ENCODE data around the gene TNS2. TPM values are rescaled to one million over a fixed set of nuclear protein-coding genes. Genes with fewer than 3 reads are reported as not detected.
A peak's percentile ranks its signal among the peaks of the same experiment; 100 is the strongest.

The TNS2 gene
- total and polyA plus RNA-seq, 2 of the 13 experiments (the other 11 are each of a cell fraction or from before 2014, with no cell fraction given), result 8.9 to 20.4 TPM

DNA sequence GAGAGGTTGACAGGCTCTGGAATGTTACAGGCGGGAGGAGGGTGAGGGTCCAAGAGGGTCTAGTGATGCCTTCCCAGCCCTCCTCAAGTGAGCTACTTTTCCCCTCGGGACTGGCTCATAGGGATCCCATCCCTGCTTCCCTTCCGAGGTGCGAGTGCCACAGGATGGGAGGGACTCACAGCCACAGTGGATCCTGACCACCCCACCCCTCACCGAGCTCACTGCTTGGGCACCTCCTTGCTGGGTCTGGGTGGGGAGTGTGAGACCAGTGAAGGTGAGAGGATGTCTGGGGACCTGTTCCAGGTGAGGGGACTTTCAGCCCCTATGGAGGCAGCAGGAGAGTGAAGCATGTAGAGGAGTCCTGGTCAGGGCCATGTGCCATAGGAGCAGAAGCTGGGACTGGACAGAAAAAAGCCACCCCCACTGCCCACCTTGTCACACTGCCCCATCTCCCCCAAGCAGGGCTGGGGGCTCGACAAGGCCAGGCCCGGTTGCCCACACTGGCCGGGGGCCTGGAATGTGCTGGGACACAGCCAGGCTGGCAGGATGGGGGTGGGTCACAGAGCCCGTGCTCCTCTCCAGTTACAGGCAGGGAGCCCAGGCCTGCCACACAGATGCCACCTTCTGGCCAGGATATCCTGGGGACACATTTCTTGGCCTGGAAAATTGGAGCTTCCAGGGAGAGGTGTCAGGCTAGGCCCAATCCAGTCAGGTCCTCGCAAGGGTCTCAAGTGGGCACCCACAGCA, 1.7 kb upstream of the TNS2 start (continued):
- TF ChIP-seq ZBTB7B (CRISPR knock-in tag; IDR thresholded peaks at IDR 0.05), result 0 out of 2 replicates have a peak, but pooled peaks have one; percentile 30
- TF ChIP-seq MXI1 (IDR thresholded peaks at IDR 0.05; ENCODE audit: borderline replicate concordance, low read depth, low read length), result peak; percentile 34; the same call in 1 of the 3 replicates
- no peak for TF ChIP-seq SNAPC2 (CRISPR knock-in tag; IDR thresholded peaks at IDR 0.05)
- no peak for TF ChIP-seq ETS1 (CRISPR knock-in tag; IDR thresholded peaks at IDR 0.05)
- TF ChIP-seq, protein P1, sequence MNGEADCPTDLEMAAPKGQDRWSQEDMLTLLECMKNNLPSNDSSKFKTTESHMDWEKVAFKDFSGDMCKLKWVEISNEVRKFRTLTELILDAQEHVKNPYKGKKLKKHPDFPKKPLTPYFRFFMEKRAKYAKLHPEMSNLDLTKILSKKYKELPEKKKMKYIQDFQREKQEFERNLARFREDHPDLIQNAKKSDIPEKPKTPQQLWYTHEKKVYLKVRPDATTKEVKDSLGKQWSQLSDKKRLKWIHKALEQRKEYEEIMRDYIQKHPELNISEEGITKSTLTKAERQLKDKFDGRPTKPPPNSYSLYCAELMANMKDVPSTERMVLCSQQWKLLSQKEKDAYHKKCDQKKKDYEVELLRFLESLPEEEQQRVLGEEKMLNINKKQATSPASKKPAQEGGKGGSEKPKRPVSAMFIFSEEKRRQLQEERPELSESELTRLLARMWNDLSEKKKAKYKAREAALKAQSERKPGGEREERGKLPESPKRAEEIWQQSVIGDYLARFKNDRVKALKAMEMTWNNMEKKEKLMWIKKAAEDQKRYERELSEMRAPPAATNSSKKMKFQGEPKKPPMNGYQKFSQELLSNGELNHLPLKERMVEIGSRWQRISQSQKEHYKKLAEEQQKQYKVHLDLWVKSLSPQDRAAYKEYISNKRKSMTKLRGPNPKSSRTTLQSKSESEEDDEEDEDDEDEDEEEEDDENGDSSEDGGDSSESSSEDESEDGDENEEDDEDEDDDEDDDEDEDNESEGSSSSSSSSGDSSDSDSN (CRISPR knock-in tag; IDR thresholded peaks at IDR 0.05), result no peak; the same call in 1 of the 2 replicates
- TF ChIP-seq MYC (CRISPR knock-in tag; IDR thresholded peaks at IDR 0.05; ENCODE audit: borderline replicate concordance), result peak; percentile 27; the same call in 1 of the 2 replicates
- no peak for TF ChIP-seq ZNF484 (CRISPR knock-in tag; IDR thresholded peaks at IDR 0.05; ENCODE audit: borderline replicate concordance, low read depth)
- no peak for TF ChIP-seq TRIM22 (IDR thresholded peaks at IDR 0.05)
- TF ChIP-seq ZNF460 (CRISPR knock-in tag; IDR thresholded peaks at IDR 0.05; ENCODE audit: borderline replicate concordance), result no peak
- TF ChIP-seq, protein P2, sequence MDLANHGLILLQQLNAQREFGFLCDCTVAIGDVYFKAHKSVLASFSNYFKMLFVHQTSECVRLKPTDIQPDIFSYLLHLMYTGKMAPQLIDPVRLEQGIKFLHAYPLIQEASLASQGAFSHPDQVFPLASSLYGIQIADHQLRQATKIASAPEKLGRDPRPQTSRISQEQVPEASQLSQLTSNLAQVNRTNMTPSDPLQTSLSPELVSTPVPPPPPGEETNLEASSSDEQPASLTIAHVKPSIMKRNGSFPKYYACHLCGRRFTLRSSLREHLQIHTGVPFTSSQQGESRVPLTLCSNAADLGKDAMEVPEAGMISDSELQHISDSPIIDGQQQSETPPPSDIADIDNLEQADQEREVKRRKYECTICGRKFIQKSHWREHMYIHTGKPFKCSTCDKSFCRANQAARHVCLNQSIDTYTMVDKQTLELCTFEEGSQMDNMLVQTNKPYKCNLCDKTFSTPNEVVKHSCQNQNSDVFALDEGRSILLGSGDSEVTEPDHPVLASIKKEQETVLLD (CRISPR knock-in tag; IDR thresholded peaks at IDR 0.05; ENCODE audit: low read depth), result no peak
- no peak for TF ChIP-seq BHLHE40 (IDR thresholded peaks at IDR 0.05; ENCODE audit: low read length)
- no peak for TF ChIP-seq ZNF230 (CRISPR knock-in tag; IDR thresholded peaks at IDR 0.05)
- no peak for TF ChIP-seq LBX2 (CRISPR knock-in tag; IDR thresholded peaks at IDR 0.05; ENCODE audit: borderline replicate concordance)
- TF ChIP-seq ZNF674 (CRISPR knock-in tag; IDR thresholded peaks at IDR 0.05; ENCODE audit: low read depth), result no peak
- TF ChIP-seq ZMYM4 (CRISPR knock-in tag; IDR thresholded peaks at IDR 0.05), result 0 out of 2 replicates have a peak, but pooled peaks have one; percentile 4

Measured in HepG2 (cell line).